ENCODE results near the gene MOSMO.

The MOSMO gene

DNA sequence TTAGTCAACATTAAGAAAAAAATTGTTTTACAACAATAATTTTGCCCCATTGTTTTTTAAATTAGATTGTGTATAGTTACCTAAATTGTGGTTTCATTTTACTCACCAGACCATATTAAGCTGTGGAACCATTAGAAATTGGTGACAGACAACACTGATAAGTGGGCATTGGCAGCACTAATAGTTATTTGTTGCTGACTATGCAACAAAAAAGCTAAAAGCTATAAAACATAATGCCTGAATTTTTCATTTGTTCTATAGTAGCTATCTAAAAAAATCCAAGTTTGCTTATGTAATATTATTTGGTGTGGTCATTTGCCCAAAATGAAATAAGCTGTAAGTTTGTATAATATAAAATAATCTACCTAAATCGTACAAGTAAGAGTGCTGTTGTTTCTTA is 70.7 kb downstream of the MOSMO start:
- no peak for DNase-seq (ENCODE audit: low read depth)
- TF ChIP-seq, protein P1, sequence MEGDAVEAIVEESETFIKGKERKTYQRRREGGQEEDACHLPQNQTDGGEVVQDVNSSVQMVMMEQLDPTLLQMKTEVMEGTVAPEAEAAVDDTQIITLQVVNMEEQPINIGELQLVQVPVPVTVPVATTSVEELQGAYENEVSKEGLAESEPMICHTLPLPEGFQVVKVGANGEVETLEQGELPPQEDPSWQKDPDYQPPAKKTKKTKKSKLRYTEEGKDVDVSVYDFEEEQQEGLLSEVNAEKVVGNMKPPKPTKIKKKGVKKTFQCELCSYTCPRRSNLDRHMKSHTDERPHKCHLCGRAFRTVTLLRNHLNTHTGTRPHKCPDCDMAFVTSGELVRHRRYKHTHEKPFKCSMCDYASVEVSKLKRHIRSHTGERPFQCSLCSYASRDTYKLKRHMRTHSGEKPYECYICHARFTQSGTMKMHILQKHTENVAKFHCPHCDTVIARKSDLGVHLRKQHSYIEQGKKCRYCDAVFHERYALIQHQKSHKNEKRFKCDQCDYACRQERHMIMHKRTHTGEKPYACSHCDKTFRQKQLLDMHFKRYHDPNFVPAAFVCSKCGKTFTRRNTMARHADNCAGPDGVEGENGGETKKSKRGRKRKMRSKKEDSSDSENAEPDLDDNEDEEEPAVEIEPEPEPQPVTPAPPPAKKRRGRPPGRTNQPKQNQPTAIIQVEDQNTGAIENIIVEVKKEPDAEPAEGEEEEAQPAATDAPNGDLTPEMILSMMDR (IDR thresholded peaks at IDR 0.05; ENCODE audit: control insufficient read depth, insufficient read depth, low read depth, low read length, missing control alignments): no peak
- no peak overlapping the region for H3K4me3 ChIP-seq (ENCODE audit: control insufficient read depth, low read depth, low read length)

DNA sequence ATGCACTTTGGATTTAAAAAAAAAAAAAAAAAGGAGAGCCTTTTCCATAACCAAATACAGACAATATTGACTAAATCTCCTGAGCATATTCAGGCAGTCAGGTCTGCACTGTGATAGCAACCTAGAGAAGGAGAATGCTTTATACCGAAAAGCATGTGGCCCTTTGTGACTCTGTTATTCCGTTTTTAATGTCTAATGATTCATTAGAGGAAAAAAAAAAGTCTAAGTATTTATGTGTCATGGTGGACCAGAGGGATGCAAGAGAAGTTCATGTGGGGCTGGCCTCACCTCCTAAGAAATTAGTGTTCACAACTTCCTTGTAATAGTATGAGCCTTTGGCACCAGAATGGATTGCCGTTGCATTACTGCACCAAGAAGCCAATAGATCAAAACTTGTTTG is 73.1 kb downstream of the MOSMO start:
- TF ChIP-seq, protein P1 (IDR thresholded peaks at IDR 0.05; ENCODE audit: control insufficient read depth, insufficient read depth, low read depth, low read length, missing control alignments): no peak
- no peak for DNase-seq (ENCODE audit: low read depth)
- H3K4me3 ChIP-seq (ENCODE audit: control insufficient read depth, low read depth, low read length): no peak overlapping the region

DNA sequence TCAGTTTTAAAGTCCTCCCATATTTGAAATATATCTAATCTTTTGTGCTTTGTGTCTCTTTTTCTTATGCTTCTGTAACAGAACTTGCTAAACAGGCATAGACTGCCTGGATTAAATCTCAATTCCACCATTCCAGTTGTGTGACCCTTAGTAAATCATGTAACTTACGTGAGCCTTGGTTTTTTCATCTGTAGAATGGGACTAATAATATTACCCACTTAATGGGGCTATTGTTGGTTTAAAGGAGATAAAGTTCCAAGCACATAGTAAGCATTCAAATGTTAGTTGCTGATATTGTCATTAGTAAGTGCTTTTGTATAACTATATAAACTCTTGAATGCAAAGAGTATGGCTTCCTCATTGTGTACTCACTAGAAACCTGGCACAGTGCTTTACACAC is 78.5 kb downstream of the MOSMO start:
- no peak for DNase-seq (ENCODE audit: low read depth)
- TF ChIP-seq, protein P1 (IDR thresholded peaks at IDR 0.05; ENCODE audit: control insufficient read depth, insufficient read depth, low read depth, low read length, missing control alignments): no peak
- no peak overlapping the region for H3K4me3 ChIP-seq (ENCODE audit: control insufficient read depth, low read depth, low read length)

DNA sequence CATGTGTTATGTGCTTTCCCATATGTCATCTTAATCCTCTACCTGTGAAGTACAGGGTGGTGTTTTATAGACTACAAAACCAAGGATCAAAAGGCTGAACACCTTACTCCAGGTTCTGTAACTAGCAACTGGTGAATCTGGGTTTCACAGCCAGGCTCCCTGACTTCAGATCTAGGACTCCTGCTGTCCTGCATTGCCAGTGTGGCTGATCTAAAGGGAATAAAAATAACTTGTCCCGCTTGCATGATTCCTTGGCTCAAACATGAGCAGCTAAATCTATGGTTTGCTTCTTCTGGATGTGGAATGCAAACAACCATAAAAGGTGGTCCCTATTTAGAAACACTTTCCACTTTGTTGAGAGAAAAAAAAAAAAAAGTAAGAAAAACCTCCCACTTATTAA is 80.7 kb downstream of the MOSMO start:
- TF ChIP-seq, protein P1 (IDR thresholded peaks at IDR 0.05; ENCODE audit: control insufficient read depth, insufficient read depth, low read depth, low read length, missing control alignments): no peak
- DNase-seq (ENCODE audit: low read depth): no peak
- H3K4me3 ChIP-seq (ENCODE audit: control insufficient read depth, low read depth, low read length): no peak overlapping the region

DNA sequence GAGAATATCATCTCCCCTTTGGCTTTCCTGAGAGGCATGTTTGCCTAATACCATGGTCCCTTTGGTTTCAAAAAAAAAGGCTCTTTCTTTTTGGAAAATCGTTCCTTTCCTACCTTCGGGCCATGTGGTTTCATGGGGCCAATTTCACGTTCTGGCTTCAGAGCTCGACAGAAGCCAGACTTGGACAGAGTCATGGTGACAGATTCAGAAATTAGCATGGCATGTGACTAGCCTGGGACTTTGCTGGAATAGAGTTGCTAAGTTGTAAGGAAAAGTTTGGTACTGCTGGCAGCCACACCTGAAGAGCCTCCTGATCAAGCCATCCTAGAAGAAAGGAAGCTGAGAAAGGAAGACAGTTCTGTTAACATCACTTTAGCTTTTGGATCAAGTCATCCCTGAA is 82.0 kb downstream of the MOSMO start:
- no peak overlapping the region for H3K4me3 ChIP-seq (ENCODE audit: control insufficient read depth, low read depth, low read length)
- DNase-seq (ENCODE audit: low read depth): no peak
- TF ChIP-seq, protein P1 (IDR thresholded peaks at IDR 0.05; ENCODE audit: control insufficient read depth, insufficient read depth, low read depth, low read length, missing control alignments): no peak

DNA sequence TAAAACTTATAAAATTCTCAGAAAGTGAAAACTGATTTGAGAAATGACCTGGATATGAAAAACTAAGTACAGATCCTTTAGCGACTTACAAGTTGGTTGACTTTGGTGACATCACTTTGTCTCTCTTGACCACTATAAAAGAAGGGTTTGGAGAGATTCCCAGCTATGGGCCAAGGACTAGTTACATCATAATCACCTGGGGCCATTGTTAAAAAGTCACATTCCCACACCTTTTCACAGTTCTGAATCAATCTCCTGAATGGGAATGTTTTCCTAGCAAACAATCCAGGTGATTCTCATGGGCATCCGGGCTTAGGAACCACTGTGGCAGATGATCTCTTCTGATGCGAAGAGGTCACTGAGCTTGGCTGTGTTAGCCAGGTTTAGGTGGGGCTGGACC is 83.8 kb downstream of the MOSMO start:
- TF ChIP-seq, protein P1 (IDR thresholded peaks at IDR 0.05; ENCODE audit: control insufficient read depth, insufficient read depth, low read depth, low read length, missing control alignments): no peak
- DNase-seq (ENCODE audit: low read depth): no peak
- H3K4me3 ChIP-seq (ENCODE audit: control insufficient read depth, low read depth, low read length): no peak overlapping the region
